ENCODE data around the gene UNC13B. TPM values are rescaled to one million over a fixed set of nuclear protein-coding genes. Genes with fewer than 3 reads are reported as not detected.
A peak's percentile ranks its signal among the peaks of the same experiment; 100 is the strongest.

The UNC13B gene
- total and polyA plus RNA-seq, 2 of the 13 experiments (the other 11 are each of a cell fraction or from before 2014, with no cell fraction given) = 14.0 to 18.3 TPM

DNA sequence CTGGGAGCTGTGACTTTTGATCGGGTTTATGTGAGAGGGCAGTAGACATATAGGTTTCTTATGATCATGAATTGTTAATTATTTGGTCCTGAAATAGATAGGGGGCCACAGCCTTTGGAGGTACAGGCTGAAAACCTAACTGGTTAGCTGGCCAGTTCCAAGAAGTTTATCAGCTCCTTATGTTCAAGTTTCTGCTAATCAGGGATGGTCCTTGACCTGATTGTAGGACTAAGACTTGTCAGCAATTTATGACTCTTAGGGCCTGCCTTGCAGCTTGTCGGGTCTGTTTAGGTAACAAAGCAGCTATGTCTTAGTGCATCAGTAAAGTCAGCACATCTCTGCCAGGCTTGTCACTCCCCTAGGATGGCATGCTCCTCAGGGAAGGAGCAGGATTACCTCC is 176.3 kb downstream of the UNC13B start:
- CTCF ChIA-PET (ENCODE audit: low intra/inter-chr PET ratio, low total read pairs) = no interaction called here
- DNase-seq (ENCODE audit: low spot score) (no peak), ATAC-seq (no peak), FAIRE-seq (no peak)
- TF ChIP-seq SAFB2 (CRISPR knock-in tag; IDR thresholded peaks at IDR 0.05; ENCODE audit: borderline replicate concordance, low read depth) (no peak), ZNF670 (CRISPR knock-in tag; IDR thresholded peaks at IDR 0.05; ENCODE audit: borderline replicate concordance) (no peak), ZSCAN29 (CRISPR knock-in tag; conservative IDR thresholded peaks at IDR 0.05) (no peak)
- TF ChIP-seq, protein P1, sequence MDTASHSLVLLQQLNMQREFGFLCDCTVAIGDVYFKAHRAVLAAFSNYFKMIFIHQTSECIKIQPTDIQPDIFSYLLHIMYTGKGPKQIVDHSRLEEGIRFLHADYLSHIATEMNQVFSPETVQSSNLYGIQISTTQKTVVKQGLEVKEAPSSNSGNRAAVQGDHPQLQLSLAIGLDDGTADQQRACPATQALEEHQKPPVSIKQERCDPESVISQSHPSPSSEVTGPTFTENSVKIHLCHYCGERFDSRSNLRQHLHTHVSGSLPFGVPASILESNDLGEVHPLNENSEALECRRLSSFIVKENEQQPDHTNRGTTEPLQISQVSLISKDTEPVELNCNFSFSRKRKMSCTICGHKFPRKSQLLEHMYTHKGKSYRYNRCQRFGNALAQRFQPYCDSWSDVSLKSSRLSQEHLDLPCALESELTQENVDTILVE (CRISPR knock-in tag; IDR thresholded peaks at IDR 0.05) = no peak
- Histone ChIP-seq H4K20me1 (ENCODE audit: insufficient read depth, low read length) (no peaks in the 10 kb centered on the region), H3K27ac (ENCODE audit: extremely low read length, insufficient read depth, low read length) (no peak overlapping the region), H3K36me3 (replicated peaks in 1 of 2; ENCODE audit: control insufficient read depth in 1 of 2, insufficient read depth in 2 of 2, low read length in 2 of 2) (peaks cover 0 to 4% of the 10 kb centered on the region in 2 experiments; a peak in 1 of 5 replicates), H3K9me3 (ENCODE audit: low read length) (no peaks in the 10 kb centered on the region), H3K27me3 (ENCODE audit: control insufficient read depth in 1 of 2, insufficient read depth in 2 of 2, low read length in 2 of 2) (no peaks in the 10 kb centered on the region), H3K79me2 (ENCODE audit: insufficient read depth, low read length) (no peaks in the 10 kb centered on the region), H3K9ac (ENCODE audit: insufficient read depth, low read depth, low read length) (no peak overlapping the region), H3K4me1 (ENCODE audit: insufficient read depth, low read length) (no peaks in the 10 kb centered on the region), H2AFZ (ENCODE audit: low read length) (no peak overlapping the region), H3K4me3 (replicated peaks in 1 of 3; ENCODE audit: insufficient read depth in 1 of 3, low read depth in 2 of 3, low read length in 3 of 3) (no peak overlapping the region), H3K4me2 (ENCODE audit: low read depth, low read length) (no peak overlapping the region)
- in situ Hi-C loops (cut with HindIII; ENCODE audit: extremely low pct_ligation_motif_present, low pct_unique_long_range_greater_than_20kb) (no loop called here), intact Hi-C loops (cut with micrococcal nuclease; ENCODE audit: unreplicated experiment) (no loop called here)
- WGBS (ENCODE audit: low lambda C conversion rate) = 91% methylated on average over 2 of the region's 2 CpGs
- POLR2A ChIA-PET = no interaction called here
- BruUV-seq (replicated peaks) = no TSS peak

DNA sequence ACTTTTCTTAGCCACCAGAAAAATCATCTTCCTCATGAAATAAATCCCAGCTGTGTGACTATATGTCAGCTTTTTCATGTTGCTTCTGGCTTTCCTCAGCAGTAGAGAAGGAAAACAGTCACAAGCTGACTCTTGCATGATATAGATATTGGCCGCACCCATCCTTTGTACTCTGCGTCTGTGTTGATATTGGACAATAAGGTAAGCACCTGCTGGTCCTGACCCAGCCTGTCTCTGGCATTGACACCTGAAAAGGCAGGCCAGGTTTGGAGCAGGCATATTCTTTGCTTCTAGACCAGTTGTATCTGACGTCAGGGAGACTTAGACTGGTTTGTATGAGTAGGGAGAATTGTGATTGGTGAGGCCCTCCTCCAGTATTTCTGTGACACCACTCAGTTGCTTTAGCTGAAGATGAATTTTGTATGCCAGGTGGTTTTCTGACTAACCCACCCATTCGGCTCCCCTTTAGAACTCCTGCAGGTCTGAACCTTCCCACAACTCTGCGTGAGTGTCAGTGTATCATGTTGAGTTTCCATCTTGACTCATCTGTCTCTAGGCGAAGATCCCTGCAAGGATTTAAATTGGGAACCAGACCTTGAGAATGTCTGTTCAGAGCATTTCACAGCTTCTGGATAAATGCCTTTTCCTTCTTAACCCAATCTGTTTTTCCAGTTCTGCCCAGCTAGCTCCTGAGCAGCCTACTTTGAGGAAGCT is 176.9 kb downstream of the UNC13B start:
- peaks cover 0 to 4% of the 10 kb centered on the region in 2 experiments; a peak in 1 of 5 replicates for H3K36me3 ChIP-seq (replicated peaks in 1 of 2; ENCODE audit: control insufficient read depth in 1 of 2, insufficient read depth in 2 of 2, low read length in 2 of 2)
- H3K9me3 ChIP-seq (ENCODE audit: low read length) = no peaks in the 10 kb centered on the region
- in situ Hi-C loops (cut with HindIII; ENCODE audit: extremely low pct_ligation_motif_present, low pct_unique_long_range_greater_than_20kb) = no loop called here
- BruUV-seq (replicated peaks) = no TSS peak
- FAIRE-seq (no peak), DNase-seq (ENCODE audit: low spot score) (no peak), ATAC-seq (no peak)
- no peak overlapping the region for H3K4me3 ChIP-seq (replicated peaks in 1 of 3; ENCODE audit: insufficient read depth in 1 of 3, low read depth in 2 of 3, low read length in 3 of 3)
- H3K9ac ChIP-seq (ENCODE audit: insufficient read depth, low read depth, low read length) = no peak overlapping the region
- CTCF ChIA-PET (ENCODE audit: low intra/inter-chr PET ratio, low total read pairs) = no interaction called here
- no peaks in the 10 kb centered on the region for H3K27me3 ChIP-seq (ENCODE audit: control insufficient read depth in 1 of 2, insufficient read depth in 2 of 2, low read length in 2 of 2)
- no peak overlapping the region for H3K27ac ChIP-seq (ENCODE audit: extremely low read length, insufficient read depth, low read length)
- 96% methylated on average over 6 of the region's 6 CpGs for WGBS (ENCODE audit: low lambda C conversion rate)
- no peaks in the 10 kb centered on the region for H3K4me1 ChIP-seq (ENCODE audit: insufficient read depth, low read length)
- H2AFZ ChIP-seq (ENCODE audit: low read length) = no peak overlapping the region
- H3K79me2 ChIP-seq (ENCODE audit: insufficient read depth, low read length) = no peaks in the 10 kb centered on the region
- no peak overlapping the region for H3K4me2 ChIP-seq (ENCODE audit: low read depth, low read length)
- no peaks in the 10 kb centered on the region for H4K20me1 ChIP-seq (ENCODE audit: insufficient read depth, low read length)
- intact Hi-C loops (cut with micrococcal nuclease; ENCODE audit: unreplicated experiment) = no loop called here
- POLR2A ChIA-PET = no interaction called here
- TF ChIP-seq ZNF891 (CRISPR knock-in tag; IDR thresholded peaks at IDR 0.05) (no peak), RFX5 (IDR thresholded peaks at IDR 0.05; ENCODE audit: low read depth, low read length) (peak; percentile 21; the same call in 1 of the 2 replicates)
